Fibroblast of lung (primary cell): ENCODE measurements around the gene FTL.

Source experiments
- EZH2 ChIP-seq: IDR thresholded peaks from 2 replicates; pipeline ENCODE4 v1.5.1; 2012; ENCODE audit warnings: low read length, control low read depth, mild to moderate bottlenecking; ENCODE audit errors: missing control alignments
- TF ChIP-seq, protein P1 (sequence below), 2 donors: IDR thresholded peaks in 1 of 2; conservative IDR thresholded peaks in 1 of 2; 1 replicate in 1 of 2; 2 replicates in 1 of 2; pipeline ENCODE4 v1.5.1; 2011 to 2012; ENCODE audit warnings: low read length in 2 of 2, control low read depth in 1 of 2, inconsistent platforms in 1 of 2, low read depth in 1 of 2, mild to moderate bottlenecking in 1 of 2

- TF ChIP-seq, protein P1, sequence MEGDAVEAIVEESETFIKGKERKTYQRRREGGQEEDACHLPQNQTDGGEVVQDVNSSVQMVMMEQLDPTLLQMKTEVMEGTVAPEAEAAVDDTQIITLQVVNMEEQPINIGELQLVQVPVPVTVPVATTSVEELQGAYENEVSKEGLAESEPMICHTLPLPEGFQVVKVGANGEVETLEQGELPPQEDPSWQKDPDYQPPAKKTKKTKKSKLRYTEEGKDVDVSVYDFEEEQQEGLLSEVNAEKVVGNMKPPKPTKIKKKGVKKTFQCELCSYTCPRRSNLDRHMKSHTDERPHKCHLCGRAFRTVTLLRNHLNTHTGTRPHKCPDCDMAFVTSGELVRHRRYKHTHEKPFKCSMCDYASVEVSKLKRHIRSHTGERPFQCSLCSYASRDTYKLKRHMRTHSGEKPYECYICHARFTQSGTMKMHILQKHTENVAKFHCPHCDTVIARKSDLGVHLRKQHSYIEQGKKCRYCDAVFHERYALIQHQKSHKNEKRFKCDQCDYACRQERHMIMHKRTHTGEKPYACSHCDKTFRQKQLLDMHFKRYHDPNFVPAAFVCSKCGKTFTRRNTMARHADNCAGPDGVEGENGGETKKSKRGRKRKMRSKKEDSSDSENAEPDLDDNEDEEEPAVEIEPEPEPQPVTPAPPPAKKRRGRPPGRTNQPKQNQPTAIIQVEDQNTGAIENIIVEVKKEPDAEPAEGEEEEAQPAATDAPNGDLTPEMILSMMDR (conservative IDR thresholded peaks at IDR 0.05 in 1 of 2, IDR thresholded peaks at IDR 0.05 in 1 of 2; ENCODE audit: low read depth in 1 of 2, low read length in 2 of 2), result no peak
- no peak for TF ChIP-seq EZH2
Observed at GRCh38 chr19:48962849-48963165, 2.3 kb upstream of the FTL start.
